ENCODE data around the gene FCAMR.

Gene FCAMR

GRCh38 chr1:206941766-206942418, 28.4 kb downstream of the FCAMR start:
- H2BK120ac ChIP-seq (ENCODE audit: low read depth, low read length) = no peak overlapping the region
- H2BK5ac ChIP-seq (ENCODE audit: low read length) = no peak overlapping the region
- H3K9ac ChIP-seq (ENCODE audit: low read length) = no peak overlapping the region
- H2BK15ac ChIP-seq (replicated peaks; ENCODE audit: low read depth) = no peak overlapping the region
- no peak overlapping the region for H3K56ac ChIP-seq (ENCODE audit: low read length)
- no peak for DNase-seq
- H3K23ac ChIP-seq (ENCODE audit: low read length) = no peak overlapping the region
- no peak overlapping the region for H4K5ac ChIP-seq (ENCODE audit: low read length)
- no peaks in the 10 kb centered on the region for H3K36me3 ChIP-seq (ENCODE audit: control insufficient read depth, insufficient read depth, low read length)
- no peaks in the 10 kb centered on the region for H3K79me1 ChIP-seq (ENCODE audit: low read length)
- no peak overlapping the region for H4K8ac ChIP-seq (ENCODE audit: low read depth, low read length)
- no peak overlapping the region for H3K4me3 ChIP-seq (ENCODE audit: low read length)
- H3K27ac ChIP-seq (ENCODE audit: low read depth, low read length) = no peak overlapping the region
- no peak overlapping the region for H3K18ac ChIP-seq (ENCODE audit: low read length)
- H3K4me1 ChIP-seq (ENCODE audit: control insufficient read depth, low read depth, low read length) = no peaks in the 10 kb centered on the region
- WGBS (ENCODE audit: extremely low coverage, insufficient coverage, low lambda C conversion rate) = no CpG with 5 or more reads among the region's 6 CpGs
- H2AK5ac ChIP-seq (ENCODE audit: low read length) = no peak overlapping the region
- no peaks in the 10 kb centered on the region for H3K27me3 ChIP-seq (ENCODE audit: insufficient read depth, low read length, poor library complexity)
- H3K4ac ChIP-seq (ENCODE audit: low read depth, low read length) = no peak overlapping the region
- H3K4me2 ChIP-seq (ENCODE audit: low read length) = no peak overlapping the region
- H3K79me2 ChIP-seq (ENCODE audit: control insufficient read depth, insufficient read depth, low read length) = no peaks in the 10 kb centered on the region

GRCh38 chr1:206940588-206940936, 29.7 kb downstream of the FCAMR start:
- H3K4me2 ChIP-seq (ENCODE audit: low read length) = no peak overlapping the region
- H2BK15ac ChIP-seq (replicated peaks; ENCODE audit: low read depth) = no peak overlapping the region
- H4K5ac ChIP-seq (ENCODE audit: low read length) = no peak overlapping the region
- no peak overlapping the region for H4K8ac ChIP-seq (ENCODE audit: low read depth, low read length)
- no peak overlapping the region for H3K27ac ChIP-seq (ENCODE audit: low read depth, low read length)
- no peak overlapping the region for H2AK5ac ChIP-seq (ENCODE audit: low read length)
- DNase-seq = no peak
- H3K18ac ChIP-seq (ENCODE audit: low read length) = no peak overlapping the region
- no peaks in the 10 kb centered on the region for H3K27me3 ChIP-seq (ENCODE audit: insufficient read depth, low read length, poor library complexity)
- no peak overlapping the region for H3K4ac ChIP-seq (ENCODE audit: low read depth, low read length)
- no peaks in the 10 kb centered on the region for H3K4me1 ChIP-seq (ENCODE audit: control insufficient read depth, low read depth, low read length)
- H3K79me1 ChIP-seq (ENCODE audit: low read length) = no peaks in the 10 kb centered on the region
- no peak overlapping the region for H3K4me3 ChIP-seq (ENCODE audit: low read length)
- WGBS (ENCODE audit: extremely low coverage, insufficient coverage, low lambda C conversion rate) = no CpG with 5 or more reads among the region's 3 CpGs
- H2BK5ac ChIP-seq (ENCODE audit: low read length) = no peak overlapping the region
- no peaks in the 10 kb centered on the region for H3K36me3 ChIP-seq (ENCODE audit: control insufficient read depth, insufficient read depth, low read length)
- H3K79me2 ChIP-seq (ENCODE audit: control insufficient read depth, insufficient read depth, low read length) = no peaks in the 10 kb centered on the region
- no peak overlapping the region for H2BK120ac ChIP-seq (ENCODE audit: low read depth, low read length)
- H3K9ac ChIP-seq (ENCODE audit: low read length) = no peak overlapping the region
- H3K23ac ChIP-seq (ENCODE audit: low read length) = no peak overlapping the region
- H3K56ac ChIP-seq (ENCODE audit: low read length) = no peak overlapping the region

GRCh38 chr1:206939841-206940587, 30.2 kb downstream of the FCAMR start:
- Histone ChIP-seq H3K4me1 (ENCODE audit: control insufficient read depth, low read depth, low read length) (no peaks in the 10 kb centered on the region), H3K18ac (ENCODE audit: low read length) (no peak overlapping the region), H2BK5ac (ENCODE audit: low read length) (no peak overlapping the region), H3K56ac (ENCODE audit: low read length) (no peak overlapping the region), H3K4me3 (ENCODE audit: low read length) (no peak overlapping the region), H3K23ac (ENCODE audit: low read length) (no peak overlapping the region), H3K79me1 (ENCODE audit: low read length) (no peaks in the 10 kb centered on the region), H2BK120ac (ENCODE audit: low read depth, low read length) (no peak overlapping the region), H3K79me2 (ENCODE audit: control insufficient read depth, insufficient read depth, low read length) (no peaks in the 10 kb centered on the region), H4K5ac (ENCODE audit: low read length) (no peak overlapping the region), H3K27ac (ENCODE audit: low read depth, low read length) (no peak overlapping the region), H3K27me3 (ENCODE audit: insufficient read depth, low read length, poor library complexity) (no peaks in the 10 kb centered on the region), H2AK5ac (ENCODE audit: low read length) (no peak overlapping the region), H2BK15ac (replicated peaks; ENCODE audit: low read depth) (no peak overlapping the region), H3K4me2 (ENCODE audit: low read length) (no peak overlapping the region), H3K9ac (ENCODE audit: low read length) (no peak overlapping the region), H3K36me3 (ENCODE audit: control insufficient read depth, insufficient read depth, low read length) (no peaks in the 10 kb centered on the region), H4K8ac (ENCODE audit: low read depth, low read length) (no peak overlapping the region), H3K4ac (ENCODE audit: low read depth, low read length) (no peak overlapping the region)
- WGBS (ENCODE audit: extremely low coverage, insufficient coverage, low lambda C conversion rate) = no CpG with 5 or more reads among the region's 9 CpGs
- no peak for DNase-seq

- Histone ChIP-seq H3K79me1 (ENCODE audit: low read length) (no peaks in the 10 kb centered on the region), H3K4ac (ENCODE audit: low read depth, low read length) (no peak overlapping the region), H3K4me3 (ENCODE audit: low read length) (no peak overlapping the region), H3K27me3 (ENCODE audit: insufficient read depth, low read length, poor library complexity) (no peaks in the 10 kb centered on the region), H2BK120ac (ENCODE audit: low read depth, low read length) (no peak overlapping the region), H2AK5ac (ENCODE audit: low read length) (no peak overlapping the region), H3K23ac (ENCODE audit: low read length) (no peak overlapping the region), H2BK5ac (ENCODE audit: low read length) (no peak overlapping the region), H4K8ac (ENCODE audit: low read depth, low read length) (no peak overlapping the region), H3K18ac (ENCODE audit: low read length) (no peak overlapping the region), H2BK15ac (replicated peaks; ENCODE audit: low read depth) (no peak overlapping the region), H3K79me2 (ENCODE audit: control insufficient read depth, insufficient read depth, low read length) (no peaks in the 10 kb centered on the region), H3K27ac (ENCODE audit: low read depth, low read length) (no peak overlapping the region), H3K36me3 (ENCODE audit: control insufficient read depth, insufficient read depth, low read length) (no peaks in the 10 kb centered on the region), H3K4me1 (ENCODE audit: control insufficient read depth, low read depth, low read length) (no peaks in the 10 kb centered on the region), H3K56ac (ENCODE audit: low read length) (no peak overlapping the region), H3K9ac (ENCODE audit: low read length) (no peak overlapping the region), H3K4me2 (ENCODE audit: low read length) (no peak overlapping the region), H4K5ac (ENCODE audit: low read length) (no peak overlapping the region)
- WGBS (ENCODE audit: extremely low coverage, insufficient coverage, low lambda C conversion rate) = no CpG with 5 or more reads among the region's 13 CpGs
- no peak for DNase-seq
These were observed 31.1 kb downstream of the FCAMR start for GRCh38 chr1:206939131-206939530.

GRCh38 chr1:206937425-206937824, 32.8 kb downstream of the FCAMR start:
- Histone ChIP-seq H3K27me3 (ENCODE audit: insufficient read depth, low read length, poor library complexity) (no peaks in the 10 kb centered on the region), H2BK15ac (replicated peaks; ENCODE audit: low read depth) (no peak overlapping the region), H3K79me1 (ENCODE audit: low read length) (no peaks in the 10 kb centered on the region), H3K23ac (ENCODE audit: low read length) (no peak overlapping the region), H3K4me2 (ENCODE audit: low read length) (no peak overlapping the region), H3K56ac (ENCODE audit: low read length) (no peak overlapping the region), H4K5ac (ENCODE audit: low read length) (no peak overlapping the region), H3K18ac (ENCODE audit: low read length) (no peak overlapping the region), H2BK120ac (ENCODE audit: low read depth, low read length) (no peak overlapping the region), H2BK5ac (ENCODE audit: low read length) (no peak overlapping the region), H3K27ac (ENCODE audit: low read depth, low read length) (no peak overlapping the region), H3K9ac (ENCODE audit: low read length) (no peak overlapping the region), H3K4me3 (ENCODE audit: low read length) (no peak overlapping the region), H3K4ac (ENCODE audit: low read depth, low read length) (no peak overlapping the region), H3K36me3 (ENCODE audit: control insufficient read depth, insufficient read depth, low read length) (no peaks in the 10 kb centered on the region), H3K79me2 (ENCODE audit: control insufficient read depth, insufficient read depth, low read length) (no peaks in the 10 kb centered on the region), H2AK5ac (ENCODE audit: low read length) (no peak overlapping the region), H4K8ac (ENCODE audit: low read depth, low read length) (no peak overlapping the region), H3K4me1 (ENCODE audit: control insufficient read depth, low read depth, low read length) (no peaks in the 10 kb centered on the region)
- DNase-seq = no peak
- no CpG with 5 or more reads among the region's 6 CpGs for WGBS (ENCODE audit: extremely low coverage, insufficient coverage, low lambda C conversion rate)

Measured in mesendoderm (in vitro differentiated cells).